ENCODE data around the gene DNASE2.
"Not testable (repeated sequence)": the region's sequence is repeated elsewhere in the genome, so short reads cannot be mapped to it uniquely, and the experiment has no call there.

DNASE2 gene

GRCh38 chr19:12859546-12859945 is 21.7 kb downstream of the DNASE2 start:
- DNase-seq, result no peak

DNA sequence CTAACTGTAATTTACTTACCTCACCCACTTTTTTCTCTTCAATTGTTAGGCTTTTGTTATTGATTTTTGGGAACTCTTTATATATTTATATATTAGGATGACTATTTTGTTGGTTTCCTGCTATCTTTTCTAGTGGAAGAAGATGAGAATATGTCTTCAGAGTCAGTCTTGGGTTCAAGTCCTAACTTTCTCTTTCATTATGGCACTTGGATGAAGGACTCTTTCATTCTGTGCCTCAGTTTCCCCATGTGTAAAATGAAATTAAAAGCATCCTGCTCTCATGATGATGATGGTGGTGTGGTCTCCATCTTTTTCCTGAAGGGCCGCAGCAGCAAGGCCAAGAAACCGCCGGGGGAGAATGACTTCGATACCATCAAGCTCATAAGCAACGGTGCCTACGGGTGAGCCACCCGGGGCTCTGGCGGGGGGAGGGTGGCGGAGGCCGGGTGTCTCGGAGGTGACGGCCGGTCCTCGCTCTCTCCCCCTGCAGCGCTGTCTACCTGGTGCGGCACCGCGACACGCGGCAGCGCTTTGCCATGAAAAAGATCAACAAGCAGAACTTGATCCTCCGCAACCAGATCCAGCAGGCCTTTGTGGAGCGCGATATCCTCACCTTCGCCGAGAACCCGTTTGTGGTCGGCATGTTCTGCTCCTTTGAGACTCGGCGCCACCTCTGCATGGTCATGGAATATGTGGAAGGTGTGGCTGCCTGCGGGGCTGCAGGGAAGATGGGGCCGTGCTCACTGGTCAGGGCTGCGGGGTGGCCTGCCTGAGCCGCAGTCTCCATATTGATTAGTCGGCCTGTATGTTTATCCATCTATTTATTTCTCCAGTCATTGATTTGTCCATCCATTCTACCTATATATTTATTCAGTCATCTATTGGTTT is 23.0 kb downstream of the DNASE2 start:
- DNase-seq, result no peak

DNA sequence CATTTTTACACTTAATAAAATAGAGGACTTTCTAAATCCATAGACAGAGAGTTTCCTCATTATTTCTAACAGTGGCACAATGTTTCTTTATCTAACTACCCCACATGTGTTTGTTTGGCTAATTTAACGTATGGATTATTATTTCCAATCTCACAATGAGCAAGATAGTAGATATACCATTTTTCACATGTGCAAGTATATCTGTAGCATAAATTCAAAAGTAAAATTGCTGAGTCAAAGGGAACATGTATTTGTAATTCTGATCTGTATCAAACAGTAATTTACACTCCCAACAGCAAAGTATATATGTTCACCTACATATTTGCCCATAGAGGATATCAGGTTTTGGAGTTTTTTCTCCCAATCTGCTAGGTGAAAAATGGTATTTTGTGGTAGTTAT is 24.6 kb downstream of the DNASE2 start:
- no peak for DNase-seq

DNA sequence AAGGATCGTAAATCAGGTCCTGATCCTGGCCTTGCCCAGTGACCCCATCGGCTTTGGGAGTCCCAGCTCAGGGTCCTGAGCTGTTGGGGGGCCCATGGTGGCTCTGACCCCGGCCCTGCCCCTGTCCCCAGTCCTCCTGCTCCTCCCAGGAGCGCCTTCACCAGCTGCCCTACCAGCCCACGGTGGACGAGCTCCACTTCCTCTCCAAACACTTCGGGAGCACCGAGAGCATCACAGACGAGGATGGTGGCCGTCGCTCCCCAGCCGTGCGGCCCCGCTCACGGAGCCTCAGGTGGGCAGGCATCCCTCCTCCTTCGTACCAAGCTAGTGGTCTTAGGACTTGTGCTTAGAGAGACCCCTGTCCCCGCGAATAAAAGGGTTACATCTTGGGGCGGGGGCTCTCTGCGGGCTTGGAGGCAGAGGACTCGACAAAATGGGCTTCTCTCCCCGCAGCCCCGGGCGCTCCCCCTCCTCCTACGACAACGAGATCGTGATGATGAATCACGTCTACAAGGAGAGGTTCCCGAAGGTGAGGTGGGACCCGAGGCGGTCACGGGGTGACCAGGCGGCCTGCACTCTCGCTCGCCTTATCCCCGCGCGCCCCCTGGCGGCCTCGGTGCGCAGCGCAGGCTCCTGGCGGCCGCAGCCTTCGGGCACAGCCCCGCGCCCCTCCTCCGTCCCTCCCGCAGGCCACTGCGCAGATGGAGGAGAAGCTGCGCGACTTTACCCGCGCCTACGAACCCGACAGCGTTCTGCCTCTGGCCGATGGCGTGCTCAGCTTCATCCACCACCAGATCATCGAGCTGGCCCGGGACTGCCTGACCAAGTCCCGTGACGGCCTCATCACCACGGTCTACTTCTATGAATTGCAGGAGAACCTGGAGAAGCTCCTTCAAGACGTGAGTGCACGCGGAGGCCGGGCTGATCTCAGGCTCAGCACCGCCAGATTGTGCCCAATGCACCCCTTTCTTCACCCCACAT is 33.8 kb downstream of the DNASE2 start:
- peak; percentile 83 for DNase-seq

DNA sequence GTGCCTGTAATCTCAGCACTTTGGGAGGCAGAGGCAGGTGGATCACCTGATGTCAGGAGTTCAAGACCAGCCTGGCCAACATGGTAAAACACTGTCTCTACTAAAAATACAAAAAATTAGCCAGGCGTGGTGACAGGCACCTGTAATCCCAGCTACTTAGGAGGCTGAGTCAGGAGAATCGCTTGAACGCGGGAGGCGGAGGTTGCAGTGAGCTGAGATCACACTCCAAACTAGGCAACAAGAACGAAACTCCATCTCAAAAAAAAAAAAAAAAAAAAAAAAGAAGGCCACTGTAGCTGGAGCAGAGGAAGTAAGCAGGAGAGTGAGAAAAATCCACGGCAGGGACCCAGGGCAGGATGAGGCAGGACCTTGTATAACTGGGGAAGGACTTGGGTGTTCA is 34.6 kb downstream of the DNASE2 start:
- not testable (repeated sequence) for DNase-seq

- DNase-seq, result no peak
Observed at GRCh38 chr19:12843999-12844732, 37.1 kb downstream of the DNASE2 start.

- no peak for DNase-seq
Observed at GRCh38 chr19:12843328-12843727, 37.9 kb downstream of the DNASE2 start.

GRCh38 chr19:12842511-12842910 is 38.7 kb downstream of the DNASE2 start:
- no peak for DNase-seq

DNA sequence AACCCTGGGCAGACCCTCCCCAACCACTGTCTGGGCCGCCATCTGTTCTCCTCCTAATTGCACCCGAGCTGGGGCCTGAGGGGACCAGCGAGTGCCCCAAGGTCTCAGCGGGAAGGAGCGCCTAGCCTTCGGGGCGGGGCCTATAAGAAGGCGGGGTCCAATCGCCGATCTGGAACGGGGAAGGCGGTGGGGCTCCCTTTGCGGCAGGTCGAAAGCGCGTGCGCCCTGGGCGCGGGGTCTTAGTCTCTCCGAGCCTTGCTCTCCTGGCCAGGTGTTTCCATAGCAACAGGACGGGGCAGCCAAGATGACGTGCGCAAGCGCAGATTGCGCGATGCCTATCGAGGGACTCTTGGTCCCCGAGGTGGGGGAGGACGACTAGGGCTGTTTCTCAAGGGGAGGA is 40.2 kb downstream of the DNASE2 start:
- DNase-seq, result peak; percentile 15

GRCh38 chr19:12840091-12841079 is 40.9 kb downstream of the DNASE2 start:
- DNase-seq, result peak; percentile 11

DNA sequence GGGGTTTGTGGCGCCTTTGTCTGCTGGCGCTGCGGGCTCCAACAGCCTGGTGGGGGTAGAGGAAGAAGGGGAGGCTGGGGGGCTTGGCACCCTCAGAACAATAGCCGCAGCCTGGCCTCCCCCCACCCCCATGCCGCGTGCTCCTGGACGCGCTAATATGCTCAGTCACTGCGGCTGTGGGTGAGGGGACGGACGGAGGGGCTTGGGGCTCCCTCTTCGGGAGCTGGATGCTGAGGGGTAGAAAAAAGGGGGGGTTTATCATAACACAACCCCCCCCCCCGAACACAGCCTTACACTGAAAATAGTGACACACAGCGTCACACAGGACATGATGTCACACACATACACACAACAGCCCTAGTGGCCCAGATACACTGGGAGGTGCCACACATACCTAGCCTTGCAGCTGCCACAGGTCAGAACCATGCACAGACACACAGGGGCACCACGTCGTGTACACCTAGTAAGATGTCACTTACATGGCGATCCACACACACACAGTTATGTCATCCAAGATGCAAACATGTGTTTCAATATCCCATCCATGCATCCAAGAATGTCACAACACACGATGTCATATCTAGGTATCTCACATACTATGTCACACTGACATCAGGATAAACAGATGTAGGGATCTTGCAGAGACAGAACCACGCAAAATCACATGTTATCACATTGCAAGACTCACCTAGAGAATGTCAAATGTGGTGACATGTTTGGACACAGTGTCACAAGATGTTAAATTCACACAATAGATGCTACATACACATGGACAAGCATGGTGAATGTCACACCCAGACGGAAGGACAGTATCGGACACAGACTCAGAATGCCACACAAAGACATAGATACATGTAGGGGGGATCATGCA is 42.1 kb downstream of the DNASE2 start:
- peak; percentile 24 for DNase-seq

GRCh38 chr19:12838182-12838885 is 42.9 kb downstream of the DNASE2 start, which contains the start of gene MAST1:
TSS of gene MAST1 (plus strand) at chr19:12838515. CDS start at chr19:12838573, 58 bp downstream.
- DNase-seq, result peak; percentile 56

- no peak for DNase-seq
Observed at GRCh38 chr19:12837225-12837624, 44.0 kb downstream of the DNASE2 start.

DNA sequence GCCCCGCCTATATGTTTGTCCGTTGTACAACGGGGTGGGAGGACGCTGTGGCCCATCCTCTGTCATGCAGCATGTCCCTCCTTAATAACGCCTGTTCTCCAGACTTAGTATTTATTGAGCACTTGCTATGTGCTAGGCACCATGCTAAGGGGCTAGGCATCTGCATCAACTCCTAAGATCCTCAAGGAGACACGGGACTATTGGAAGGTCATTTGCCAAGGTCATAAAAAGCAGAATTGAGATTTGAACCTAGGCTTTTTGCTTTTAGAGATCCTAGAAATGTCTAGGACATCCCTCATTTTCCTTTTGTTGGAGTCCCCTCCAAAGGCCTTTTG is 44.8 kb downstream of the DNASE2 start:
- no peak for DNase-seq

- DNase-seq, result peak; percentile 12
Observed at GRCh38 chr19:12834976-12835757, 46.1 kb downstream of the DNASE2 start.

- DNase-seq, result no peak
Observed at GRCh38 chr19:12834566-12834943, 46.7 kb downstream of the DNASE2 start, which contains the start of gene RTBDN. TSS of gene RTBDN (minus strand) at chr19:12834579. CDS start at chr19:12829979, 4,600 bp downstream.

DNA sequence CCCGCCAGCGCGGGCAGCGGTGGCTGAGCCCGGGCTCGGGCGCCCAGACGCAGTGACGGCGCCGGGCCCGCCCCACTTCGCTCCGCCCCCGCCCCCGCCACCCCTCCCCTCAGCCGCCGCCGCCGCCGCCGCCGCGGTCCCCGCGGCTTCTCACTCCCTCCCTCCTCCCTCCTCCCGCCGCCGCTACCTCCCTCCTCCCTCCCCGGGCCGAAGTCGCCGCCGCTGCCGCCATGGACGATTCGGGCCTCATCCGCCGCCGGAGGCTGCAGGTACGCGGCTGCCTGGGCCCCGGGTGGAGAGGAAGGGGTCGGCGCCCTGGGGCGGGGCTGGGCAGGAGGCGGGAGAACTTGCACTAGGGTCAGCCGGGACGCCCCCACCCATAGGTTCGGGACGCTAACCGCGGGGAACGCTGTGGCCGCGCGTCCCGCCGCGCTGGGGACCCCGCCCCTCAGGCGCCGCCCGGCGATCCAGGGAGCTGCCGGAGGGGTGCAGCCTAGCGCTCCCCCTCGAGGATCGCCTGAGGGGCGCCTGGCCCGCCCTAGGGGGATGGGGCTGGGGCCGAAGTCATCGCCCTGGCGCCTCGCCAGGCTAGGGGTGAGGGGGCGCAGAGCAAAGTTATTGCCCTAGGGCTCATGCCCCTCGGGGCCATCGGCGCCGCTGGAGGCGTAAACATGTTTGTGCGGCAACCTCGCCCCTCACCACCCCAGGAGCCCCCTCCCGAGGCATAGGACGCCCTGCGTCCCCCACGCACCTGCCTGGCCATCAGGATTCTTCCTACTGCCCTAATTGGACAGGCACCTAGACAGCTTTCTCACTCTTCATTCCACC is 47.3 kb downstream of the DNASE2 start:
- DNase-seq, result peak; percentile 54

GRCh38 chr19:12833418-12833737 is 47.9 kb downstream of the DNASE2 start:
- no peak for DNase-seq

All from CD4-positive, alpha-beta T cell treated with Interleukin-6 for 4 hours (primary cell).